HepG2 (cell line): ENCODE measurements around the gene HAO2. TPM values are rescaled to one million over a fixed set of nuclear protein-coding genes. Genes with fewer than 3 reads are reported as not detected.

Experiments
- ASH2L ChIP-seq: fragments of 300-600, 200-600 bp; sonication (generic); IDR thresholded peaks from 2 replicates; pipeline ENCODE4 v1.7.0; 2017; ENCODE audit warnings: low read depth, mild to moderate bottlenecking, moderate library complexity, mixed read lengths, low read length; ENCODE audit not compliant: insufficient read length
- BORCS8-MEF2B ChIP-seq: sonication (generic); formaldehyde crosslinking; IDR thresholded peaks from 2 replicates; pipeline ENCODE4 v1.8.0; 2022; ENCODE audit warnings: mild to moderate bottlenecking, missing genetic modification reagents
- DPF2 ChIP-seq: sonication (generic); formaldehyde crosslinking; IDR thresholded peaks from 2 replicates; pipeline ENCODE4 v1.4.0; 2020; ENCODE audit warnings: mild to moderate bottlenecking, low read depth, missing genetic modification reagents, borderline replicate concordance
- JUND ChIP-seq: sonication (generic); formaldehyde crosslinking; IDR thresholded peaks from 2 replicates; pipeline ENCODE4 v1.8.0; 2022; ENCODE audit warnings: mild to moderate bottlenecking, missing genetic modification reagents
- PHF5A ChIP-seq: IDR thresholded peaks from one replicate; pipeline ENCODE4 v1.6.1; 2018; ENCODE audit warnings: low read depth, missing genetic modification reagents; ENCODE audit not compliant: unreplicated experiment
- ZFP90 ChIP-seq: sonication (generic); formaldehyde crosslinking; IDR thresholded peaks from 2 replicates; pipeline ENCODE4 v1.8.0; 2022; ENCODE audit warnings: missing genetic modification reagents, mild to moderate bottlenecking, inconsistent platforms, borderline replicate concordance
- ZNF335 ChIP-seq: sonication (generic); formaldehyde crosslinking; IDR thresholded peaks from 2 replicates; pipeline ENCODE4 v1.4.0; 2020; ENCODE audit warnings: missing genetic modification reagents
- ZNF607 ChIP-seq: sonication (generic); formaldehyde crosslinking; IDR thresholded peaks from 2 replicates; pipeline ENCODE4 v1.5.1; 2020; ENCODE audit warnings: missing genetic modification reagents, mild to moderate bottlenecking, borderline replicate concordance
- ZSCAN20 ChIP-seq: sonication (generic); formaldehyde crosslinking; IDR thresholded peaks from 2 replicates; pipeline ENCODE4 v1.4.0; 2020; ENCODE audit warnings: missing genetic modification reagents, mild to moderate bottlenecking, borderline replicate concordance
- polyA plus RNA-seq, 8 experiments: library from polyadenylated mRNA; depleted of rRNA in 3 of 8; stranded (reverse) in 7 of 8; unstranded in 1 of 8; fragments of >200 nt; fragmentation: Illumina TruSeq in 4 of 8; extraction: Trizol in 4 of 8; gene quantifications; 2 replicates each; pipeline versions ENCODE4 v1.2.1 to v1.2.3, GENCODE V29; 2011 to 2016; ENCODE audit warnings: low read depth in 4 of 8, missing spikeins in 1 of 8, mixed read lengths in 1 of 8; ENCODE audit not compliant: insufficient read depth in 1 of 8
- total RNA-seq, 5 experiments: library from RNA; depleted of rRNA; stranded (reverse); fragments of >200 nt; fragmentation: Illumina TruSeq; extraction: Trizol; gene quantifications; 2 replicates each; pipeline ENCODE4 v1.2.3, GENCODE V29; 2016; ENCODE audit warnings: low read depth in 1 of 5
- TF ChIP-seq, protein P1 (sequence below): sonication (generic); formaldehyde crosslinking; IDR thresholded peaks from 2 replicates; pipeline ENCODE4 v1.4.0; 2020; ENCODE audit warnings: mild to moderate bottlenecking, missing genetic modification reagents, borderline replicate concordance
- TF ChIP-seq, protein P2 (sequence below): sonication (generic); formaldehyde crosslinking; IDR thresholded peaks from 2 replicates; pipeline ENCODE4 v1.4.0; 2020; ENCODE audit warnings: missing genetic modification reagents, mild to moderate bottlenecking, borderline replicate concordance
- TF ChIP-seq, protein P3 (sequence below): sonication (generic); formaldehyde crosslinking; IDR thresholded peaks from 2 replicates; pipeline ENCODE4 v1.5.1; 2020; ENCODE audit warnings: mild to moderate bottlenecking, missing genetic modification reagents, moderate library complexity
- TF ChIP-seq, protein P4 (sequence below): IDR thresholded peaks from 2 replicates; pipeline ENCODE4 v1.6.1; 2018; ENCODE audit warnings: missing genetic modification reagents, mild to moderate bottlenecking, missing compliant biosample characterization

The HAO2 gene
- total and polyA plus RNA-seq, 2 of the 13 experiments (the other 11 are each of a cell fraction or from before 2014, with no cell fraction given): 0.05 to 0.09 TPM

DNA sequence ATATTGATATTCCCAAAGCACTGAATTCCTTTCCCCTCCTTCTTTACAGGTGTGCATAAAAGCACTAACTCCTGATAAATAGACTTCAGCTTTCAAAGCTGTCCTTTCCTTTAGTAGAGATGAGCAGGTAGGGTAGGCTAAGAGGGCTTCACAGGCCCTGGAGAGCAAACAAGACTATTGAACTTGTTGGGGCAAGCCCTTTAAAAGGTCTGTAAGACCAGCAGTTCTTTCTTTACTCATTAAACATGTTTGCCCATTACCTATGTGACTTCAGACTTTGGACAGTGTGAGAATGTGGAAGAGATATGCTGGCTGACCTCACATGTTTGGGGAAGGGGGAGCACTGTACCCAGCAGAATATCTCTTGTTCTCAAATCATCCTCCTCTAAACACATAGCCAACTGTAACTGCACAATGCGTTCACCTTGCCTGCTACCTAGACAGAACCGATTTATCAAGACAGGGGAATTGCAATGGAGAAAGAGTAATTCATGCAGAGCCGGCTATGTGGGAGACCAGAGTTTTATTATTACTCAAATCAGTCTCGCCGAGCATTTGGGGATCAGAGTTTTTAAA lies 27.1 kb upstream of the HAO2 start (continued):
- TF ChIP-seq, protein P1, sequence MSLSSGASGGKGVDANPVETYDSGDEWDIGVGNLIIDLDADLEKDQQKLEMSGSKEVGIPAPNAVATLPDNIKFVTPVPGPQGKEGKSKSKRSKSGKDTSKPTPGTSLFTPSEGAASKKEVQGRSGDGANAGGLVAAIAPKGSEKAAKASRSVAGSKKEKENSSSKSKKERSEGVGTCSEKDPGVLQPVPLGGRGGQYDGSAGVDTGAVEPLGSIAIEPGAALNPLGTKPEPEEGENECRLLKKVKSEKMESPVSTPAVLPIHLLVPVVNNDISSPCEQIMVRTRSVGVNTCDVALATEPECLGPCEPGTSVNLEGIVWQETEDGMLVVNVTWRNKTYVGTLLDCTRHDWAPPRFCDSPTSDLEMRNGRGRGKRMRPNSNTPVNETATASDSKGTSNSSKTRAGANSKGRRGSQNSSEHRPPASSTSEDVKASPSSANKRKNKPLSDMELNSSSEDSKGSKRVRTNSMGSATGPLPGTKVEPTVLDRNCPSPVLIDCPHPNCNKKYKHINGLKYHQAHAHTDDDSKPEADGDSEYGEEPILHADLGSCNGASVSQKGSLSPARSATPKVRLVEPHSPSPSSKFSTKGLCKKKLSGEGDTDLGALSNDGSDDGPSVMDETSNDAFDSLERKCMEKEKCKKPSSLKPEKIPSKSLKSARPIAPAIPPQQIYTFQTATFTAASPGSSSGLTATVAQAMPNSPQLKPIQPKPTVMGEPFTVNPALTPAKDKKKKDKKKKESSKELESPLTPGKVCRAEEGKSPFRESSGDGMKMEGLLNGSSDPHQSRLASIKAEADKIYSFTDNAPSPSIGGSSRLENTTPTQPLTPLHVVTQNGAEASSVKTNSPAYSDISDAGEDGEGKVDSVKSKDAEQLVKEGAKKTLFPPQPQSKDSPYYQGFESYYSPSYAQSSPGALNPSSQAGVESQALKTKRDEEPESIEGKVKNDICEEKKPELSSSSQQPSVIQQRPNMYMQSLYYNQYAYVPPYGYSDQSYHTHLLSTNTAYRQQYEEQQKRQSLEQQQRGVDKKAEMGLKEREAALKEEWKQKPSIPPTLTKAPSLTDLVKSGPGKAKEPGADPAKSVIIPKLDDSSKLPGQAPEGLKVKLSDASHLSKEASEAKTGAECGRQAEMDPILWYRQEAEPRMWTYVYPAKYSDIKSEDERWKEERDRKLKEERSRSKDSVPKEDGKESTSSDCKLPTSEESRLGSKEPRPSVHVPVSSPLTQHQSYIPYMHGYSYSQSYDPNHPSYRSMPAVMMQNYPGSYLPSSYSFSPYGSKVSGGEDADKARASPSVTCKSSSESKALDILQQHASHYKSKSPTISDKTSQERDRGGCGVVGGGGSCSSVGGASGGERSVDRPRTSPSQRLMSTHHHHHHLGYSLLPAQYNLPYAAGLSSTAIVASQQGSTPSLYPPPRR (CRISPR knock-in tag): peak; percentile 94
- TF ChIP-seq BORCS8-MEF2B (CRISPR knock-in tag) (no peak), ZNF607 (no peak), PHF5A (CRISPR knock-in tag) (peak; percentile 63), ASH2L (peak; percentile 77), ZFP90 (no peak), JUND (peak; percentile 68), ZSCAN20 (CRISPR knock-in tag) (no peak), ZNF335 (CRISPR knock-in tag) (0 out of 2 replicates have a peak, but pooled peaks have one; percentile 44), DPF2 (CRISPR knock-in tag) (peak; percentile 97)
- TF ChIP-seq, protein P2, sequence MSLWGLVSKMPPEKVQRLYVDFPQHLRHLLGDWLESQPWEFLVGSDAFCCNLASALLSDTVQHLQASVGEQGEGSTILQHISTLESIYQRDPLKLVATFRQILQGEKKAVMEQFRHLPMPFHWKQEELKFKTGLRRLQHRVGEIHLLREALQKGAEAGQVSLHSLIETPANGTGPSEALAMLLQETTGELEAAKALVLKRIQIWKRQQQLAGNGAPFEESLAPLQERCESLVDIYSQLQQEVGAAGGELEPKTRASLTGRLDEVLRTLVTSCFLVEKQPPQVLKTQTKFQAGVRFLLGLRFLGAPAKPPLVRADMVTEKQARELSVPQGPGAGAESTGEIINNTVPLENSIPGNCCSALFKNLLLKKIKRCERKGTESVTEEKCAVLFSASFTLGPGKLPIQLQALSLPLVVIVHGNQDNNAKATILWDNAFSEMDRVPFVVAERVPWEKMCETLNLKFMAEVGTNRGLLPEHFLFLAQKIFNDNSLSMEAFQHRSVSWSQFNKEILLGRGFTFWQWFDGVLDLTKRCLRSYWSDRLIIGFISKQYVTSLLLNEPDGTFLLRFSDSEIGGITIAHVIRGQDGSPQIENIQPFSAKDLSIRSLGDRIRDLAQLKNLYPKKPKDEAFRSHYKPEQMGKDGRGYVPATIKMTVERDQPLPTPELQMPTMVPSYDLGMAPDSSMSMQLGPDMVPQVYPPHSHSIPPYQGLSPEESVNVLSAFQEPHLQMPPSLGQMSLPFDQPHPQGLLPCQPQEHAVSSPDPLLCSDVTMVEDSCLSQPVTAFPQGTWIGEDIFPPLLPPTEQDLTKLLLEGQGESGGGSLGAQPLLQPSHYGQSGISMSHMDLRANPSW: peak; percentile 69; the same call in 1 of the 2 replicates
- TF ChIP-seq, protein P3, sequence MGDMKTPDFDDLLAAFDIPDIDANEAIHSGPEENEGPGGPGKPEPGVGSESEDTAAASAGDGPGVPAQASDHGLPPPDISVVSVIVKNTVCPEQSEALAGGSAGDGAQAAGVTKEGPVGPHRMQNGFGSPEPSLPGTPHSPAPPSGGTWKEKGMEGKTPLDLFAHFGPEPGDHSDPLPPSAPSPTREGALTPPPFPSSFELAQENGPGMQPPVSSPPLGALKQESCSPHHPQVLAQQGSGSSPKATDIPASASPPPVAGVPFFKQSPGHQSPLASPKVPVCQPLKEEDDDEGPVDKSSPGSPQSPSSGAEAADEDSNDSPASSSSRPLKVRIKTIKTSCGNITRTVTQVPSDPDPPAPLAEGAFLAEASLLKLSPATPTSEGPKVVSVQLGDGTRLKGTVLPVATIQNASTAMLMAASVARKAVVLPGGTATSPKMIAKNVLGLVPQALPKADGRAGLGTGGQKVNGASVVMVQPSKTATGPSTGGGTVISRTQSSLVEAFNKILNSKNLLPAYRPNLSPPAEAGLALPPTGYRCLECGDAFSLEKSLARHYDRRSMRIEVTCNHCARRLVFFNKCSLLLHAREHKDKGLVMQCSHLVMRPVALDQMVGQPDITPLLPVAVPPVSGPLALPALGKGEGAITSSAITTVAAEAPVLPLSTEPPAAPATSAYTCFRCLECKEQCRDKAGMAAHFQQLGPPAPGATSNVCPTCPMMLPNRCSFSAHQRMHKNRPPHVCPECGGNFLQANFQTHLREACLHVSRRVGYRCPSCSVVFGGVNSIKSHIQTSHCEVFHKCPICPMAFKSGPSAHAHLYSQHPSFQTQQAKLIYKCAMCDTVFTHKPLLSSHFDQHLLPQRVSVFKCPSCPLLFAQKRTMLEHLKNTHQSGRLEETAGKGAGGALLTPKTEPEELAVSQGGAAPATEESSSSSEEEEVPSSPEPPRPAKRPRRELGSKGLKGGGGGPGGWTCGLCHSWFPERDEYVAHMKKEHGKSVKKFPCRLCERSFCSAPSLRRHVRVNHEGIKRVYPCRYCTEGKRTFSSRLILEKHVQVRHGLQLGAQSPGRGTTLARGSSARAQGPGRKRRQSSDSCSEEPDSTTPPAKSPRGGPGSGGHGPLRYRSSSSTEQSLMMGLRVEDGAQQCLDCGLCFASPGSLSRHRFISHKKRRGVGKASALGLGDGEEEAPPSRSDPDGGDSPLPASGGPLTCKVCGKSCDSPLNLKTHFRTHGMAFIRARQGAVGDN (CRISPR knock-in tag): no peak
- TF ChIP-seq, protein P4, sequence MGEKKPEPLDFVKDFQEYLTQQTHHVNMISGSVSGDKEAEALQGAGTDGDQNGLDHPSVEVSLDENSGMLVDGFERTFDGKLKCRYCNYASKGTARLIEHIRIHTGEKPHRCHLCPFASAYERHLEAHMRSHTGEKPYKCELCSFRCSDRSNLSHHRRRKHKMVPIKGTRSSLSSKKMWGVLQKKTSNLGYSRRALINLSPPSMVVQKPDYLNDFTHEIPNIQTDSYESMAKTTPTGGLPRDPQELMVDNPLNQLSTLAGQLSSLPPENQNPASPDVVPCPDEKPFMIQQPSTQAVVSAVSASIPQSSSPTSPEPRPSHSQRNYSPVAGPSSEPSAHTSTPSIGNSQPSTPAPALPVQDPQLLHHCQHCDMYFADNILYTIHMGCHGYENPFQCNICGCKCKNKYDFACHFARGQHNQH (CRISPR knock-in tag): peak; percentile 80
